WI38 (cell line): ENCODE measurements around the gene ABTB2.

ENCODE experiments used
- H3K4me3 ChIP-seq: 2 replicates; pipeline ENCODE4 v1.5.1; 2011; ENCODE audit warnings: low read depth, mild to moderate bottlenecking, control low read depth, low read length
- CTCF ChIP-seq: IDR thresholded peaks from 2 replicates; pipeline ENCODE4 v1.5.1; 2012; ENCODE audit warnings: low read depth, mild to moderate bottlenecking, control low read depth, low read length

The ABTB2 gene

GRCh38 chr11:34329876-34330275 lies 27.9 kb downstream of the ABTB2 start:
- TF ChIP-seq CTCF, result no peak
- no peak overlapping the region for H3K4me3 ChIP-seq

GRCh38 chr11:34328632-34328910 lies 29.2 kb downstream of the ABTB2 start:
- TF ChIP-seq CTCF, result no peak
- H3K4me3 ChIP-seq, result no peak overlapping the region

- H3K4me3 ChIP-seq, result no peak overlapping the region
- TF ChIP-seq CTCF, result no peak
Measured at GRCh38 chr11:34327804-34328631, 29.8 kb downstream of the ABTB2 start.

- no peak for TF ChIP-seq CTCF
- H3K4me3 ChIP-seq, result no peak overlapping the region
Measured at GRCh38 chr11:34324466-34324865, 33.3 kb downstream of the ABTB2 start.

GRCh38 chr11:34323601-34324000 lies 34.2 kb downstream of the ABTB2 start:
- no peak overlapping the region for H3K4me3 ChIP-seq
- TF ChIP-seq CTCF, result no peak

GRCh38 chr11:34318111-34319037 lies 39.4 kb downstream of the ABTB2 start:
- H3K4me3 ChIP-seq, result no peak overlapping the region
- no peak for TF ChIP-seq CTCF

GRCh38 chr11:34317666-34318065 lies 40.1 kb downstream of the ABTB2 start:
- no peak overlapping the region for H3K4me3 ChIP-seq
- TF ChIP-seq CTCF, result no peak
